GM23248 (cell line): ENCODE data around the gene NHLRC4.

Experiments
- EZH2 ChIP-seq: fragments of 200-600 bp; sonication (generic); IDR thresholded peaks from 2 replicates; pipeline ENCODE4 v1.6.1; 2018; ENCODE audit warnings: antibody characterized with exemption, mild to moderate bottlenecking; ENCODE audit not compliant: insufficient read depth, poor library complexity, severe bottlenecking
- EZH2phosphoT487 ChIP-seq: fragments of 200-600 bp; sonication (generic); IDR thresholded peaks from 2 replicates; pipeline ENCODE4 v1.6.1; 2018; ENCODE audit warnings: antibody characterized with exemption, moderate library complexity, mild to moderate bottlenecking, low read depth; ENCODE audit not compliant: insufficient read depth

DNA sequence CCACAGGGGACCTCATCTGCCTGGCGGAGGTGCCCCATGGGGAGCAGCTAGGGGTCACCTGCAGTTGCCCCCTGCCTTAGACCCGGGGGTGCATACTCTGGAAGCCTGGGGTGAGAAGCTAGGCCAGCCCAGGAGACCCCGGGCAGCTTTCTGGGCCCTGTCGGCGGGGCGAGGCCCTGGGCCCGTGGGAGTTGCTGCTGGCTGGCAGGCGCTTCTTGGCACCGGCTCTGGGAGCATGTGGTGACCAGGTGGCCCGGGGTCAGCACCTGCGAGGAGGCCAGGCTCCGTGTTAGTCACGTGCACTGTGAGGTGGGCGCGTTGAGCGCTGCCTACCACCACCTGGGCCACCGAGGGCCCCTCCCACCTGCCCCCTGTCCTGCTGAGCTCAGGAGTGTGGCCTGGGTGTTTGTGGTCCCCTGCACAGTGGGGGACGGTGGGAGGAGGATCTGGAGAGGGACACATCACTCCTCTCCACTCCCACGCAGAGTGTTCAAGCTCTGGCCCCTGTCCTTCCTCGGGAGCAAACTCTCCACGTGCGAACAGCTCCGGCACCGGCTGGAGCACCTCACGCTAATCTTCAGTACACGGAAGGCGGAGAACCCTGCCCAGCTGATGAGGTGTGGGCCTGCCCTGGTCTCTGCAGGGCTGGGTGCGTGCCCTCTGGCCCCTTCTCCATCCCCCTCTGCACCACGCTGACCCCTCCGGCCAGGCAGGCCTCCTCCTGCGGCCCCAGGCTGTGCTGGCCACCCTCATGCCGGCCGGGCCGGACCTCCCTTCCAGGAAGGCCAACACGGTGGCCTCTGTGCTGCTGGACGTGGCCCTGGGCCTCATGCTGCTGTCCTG, 8.8 kb downstream of the NHLRC4 start:
- TF ChIP-seq EZH2 = no peak
- TF ChIP-seq EZH2phosphoT487 = no peak
